HG03521 (cell line): ENCODE results near the gene KASH5.
"Not testable (repeated sequence)": the region's sequence is repeated elsewhere in the genome, so short reads cannot be mapped to it uniquely, and the experiment has no call there.

Experiments used
- ATAC-seq: cut with Tn5 transposase; IDR thresholded peaks from one replicate; pipeline ENCODE4 v1.9.1; 2021; ENCODE audit warnings: mild to moderate bottlenecking, moderate library complexity; ENCODE audit not compliant: unreplicated experiment

KASH5 gene

DNA sequence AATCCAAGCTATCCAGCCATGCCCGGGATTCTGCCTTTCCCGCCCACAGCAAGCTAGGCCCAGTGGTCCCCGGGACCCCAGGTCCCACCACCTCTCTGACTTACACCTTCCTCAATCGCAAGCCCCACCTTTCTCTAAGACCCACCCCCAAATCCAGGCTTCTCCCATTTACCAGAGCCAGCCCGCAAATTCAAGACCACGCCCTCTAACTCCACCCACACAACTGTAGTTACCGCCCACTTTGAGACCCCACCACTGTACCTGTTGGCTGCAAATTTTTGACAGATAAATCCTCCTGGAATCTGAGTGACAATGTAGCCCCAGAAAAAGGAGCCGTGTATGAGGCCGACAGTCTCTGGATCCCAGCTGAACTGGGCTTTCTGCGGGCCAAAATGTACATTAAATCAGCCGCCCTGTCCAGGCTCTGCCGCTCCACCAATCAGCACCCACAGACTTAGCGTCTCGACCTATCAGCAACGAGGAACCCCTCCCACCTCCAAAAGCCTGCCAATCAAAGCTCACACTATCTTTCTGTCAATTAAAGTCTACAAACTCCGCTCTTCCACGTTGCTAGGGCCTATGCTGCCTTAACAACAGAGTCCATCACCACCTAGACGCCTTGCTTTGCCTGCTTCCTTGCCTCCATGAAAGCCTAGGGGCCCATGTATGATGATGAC is 47.0 kb downstream of the KASH5 start:
- no peak for ATAC-seq

- ATAC-seq: no peak
Measured at GRCh38 chr19:49435670-49436069, 47.6 kb downstream of the KASH5 start.

- ATAC-seq: no peak
Measured at GRCh38 chr19:49436381-49437017, 48.5 kb downstream of the KASH5 start.

DNA sequence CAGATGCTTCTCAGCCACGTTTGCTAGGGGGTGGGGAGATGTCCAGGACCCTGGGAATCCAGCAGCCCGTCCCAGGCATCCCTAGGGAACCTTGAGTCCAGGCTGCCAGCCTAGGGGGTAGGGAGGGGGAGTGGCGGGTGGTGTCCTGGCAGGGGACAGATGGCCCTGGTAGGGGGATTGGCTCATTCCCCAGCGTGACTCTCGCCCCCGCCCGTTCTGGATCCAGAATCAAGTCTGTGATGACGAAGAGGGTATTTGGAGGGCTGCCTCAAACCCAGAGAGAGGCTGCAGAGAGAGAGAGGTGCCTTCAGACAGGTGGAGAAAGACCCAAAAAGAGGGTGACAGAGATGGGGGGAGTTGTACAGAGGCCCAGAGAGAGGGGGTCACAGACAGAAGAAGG is 49.2 kb downstream of the KASH5 start:
- no peak for ATAC-seq

DNA sequence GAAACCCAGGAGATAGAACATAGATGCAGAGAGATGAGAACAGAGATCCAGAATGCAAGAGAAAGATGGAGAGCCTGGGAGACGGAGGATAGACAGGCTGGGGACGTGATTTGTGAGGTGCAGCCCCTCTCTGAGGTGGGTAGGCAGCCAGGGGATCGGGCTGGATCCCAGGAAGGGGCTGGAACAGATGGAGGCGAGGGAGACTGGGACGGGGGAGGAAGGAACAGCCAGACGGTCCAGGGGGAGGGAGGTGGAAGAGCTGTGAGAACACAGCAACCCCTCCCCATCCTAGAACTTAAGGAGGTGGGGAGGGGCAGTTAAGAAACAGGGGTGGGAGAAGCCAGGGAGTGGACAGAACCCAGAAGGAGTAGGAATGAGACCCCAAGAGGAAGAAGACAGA is 50.2 kb downstream of the KASH5 start:
- no peak for ATAC-seq

DNA sequence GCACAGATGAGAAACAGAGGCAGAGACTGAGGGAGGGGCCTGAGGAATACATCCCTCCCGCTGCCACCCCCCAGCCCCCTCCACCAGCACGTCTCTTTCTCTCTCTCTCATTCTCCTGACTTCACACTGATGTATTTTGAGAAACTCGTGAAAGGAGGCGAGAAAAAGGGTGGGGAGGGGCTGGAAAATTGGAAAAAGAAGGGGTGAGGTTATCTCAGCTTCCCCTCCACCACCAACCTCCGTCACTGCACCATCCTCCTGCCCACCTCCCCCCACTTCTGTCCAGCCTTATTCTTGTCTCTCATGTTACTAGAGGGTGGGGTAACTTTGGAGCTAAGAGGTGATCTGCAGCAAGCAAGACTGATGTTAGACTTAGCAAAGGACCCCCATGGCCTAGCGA is 51.8 kb downstream of the KASH5 start:
- ATAC-seq: no peak

- no peak for ATAC-seq
Measured at GRCh38 chr19:49440439-49441209, 52.6 kb downstream of the KASH5 start.

DNA sequence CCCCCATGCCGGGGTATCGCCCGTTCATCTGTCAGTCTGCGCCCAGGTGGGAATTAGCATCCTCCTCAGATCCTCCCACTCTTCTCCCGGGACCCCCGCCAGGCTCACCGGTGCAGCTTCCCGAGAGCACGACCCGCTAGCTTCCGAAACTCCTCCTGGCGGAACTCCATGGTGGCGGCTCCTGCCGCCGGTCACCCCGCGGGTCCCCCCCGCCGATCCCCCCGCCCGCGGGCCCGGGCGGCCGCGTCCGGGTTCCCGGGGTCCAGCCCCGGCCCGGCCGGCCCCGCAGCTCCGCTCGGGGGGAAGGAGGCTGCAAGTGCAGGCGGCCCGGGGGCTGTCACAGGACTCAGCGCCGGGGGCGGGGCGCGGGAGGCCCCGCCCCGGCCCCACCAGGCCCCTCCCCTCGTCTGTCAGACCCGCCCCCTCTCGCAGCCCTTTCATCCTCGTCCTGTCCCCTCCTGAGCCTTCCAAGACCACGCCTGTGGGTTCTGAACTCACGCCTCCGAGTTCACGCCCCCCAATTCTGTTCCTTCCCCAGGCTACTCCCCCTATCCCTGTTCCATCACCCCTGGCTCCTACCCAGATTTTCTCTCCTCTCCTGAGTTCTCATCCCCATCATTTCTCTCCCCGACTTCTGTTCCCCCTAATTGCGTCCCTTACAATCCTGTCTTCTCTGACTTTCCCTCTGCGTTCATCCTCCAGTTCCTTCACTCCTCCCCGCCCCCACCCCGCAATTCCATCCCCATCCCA is 53.3 kb downstream of the KASH5 start, which contains the start of gene SLC17A7:
Gene SLC17A7, minus strand, starts transcription at position 318 of the 750 bp plus-strand sequence. Its CDS starts 148 bp downstream, at position 170.
- ATAC-seq: no peak

GRCh38 chr19:49441960-49442350 is 53.9 kb downstream of the KASH5 start:
- no peak for ATAC-seq

DNA sequence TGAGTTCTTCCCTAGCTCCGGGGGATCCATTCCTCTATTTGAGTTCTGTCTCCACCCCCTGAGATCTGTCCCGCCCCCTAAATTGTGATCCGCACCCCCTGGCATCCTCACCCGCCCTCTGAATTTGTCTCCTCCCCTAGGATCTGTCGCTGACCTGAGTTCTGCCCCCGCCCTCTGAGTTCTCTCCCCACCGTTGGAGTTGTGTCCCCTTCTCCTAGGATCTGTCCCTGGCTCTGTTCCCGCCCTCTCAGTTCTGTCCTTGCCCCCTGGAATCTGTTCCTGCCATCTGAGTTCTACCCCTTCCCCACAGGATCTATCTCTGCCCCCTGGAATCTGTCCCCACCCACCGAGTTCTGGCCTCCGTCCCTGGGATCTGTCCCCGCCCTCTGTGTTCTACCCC is 54.3 kb downstream of the KASH5 start:
- no peak for ATAC-seq

- peak; percentile 14 for ATAC-seq
Measured at GRCh38 chr19:49442771-49443365, 54.8 kb downstream of the KASH5 start.

GRCh38 chr19:49443366-49444099 is 55.5 kb downstream of the KASH5 start:
- ATAC-seq: peak; percentile 74

GRCh38 chr19:49444100-49444700 is 56.2 kb downstream of the KASH5 start:
- not testable (repeated sequence) for ATAC-seq

DNA sequence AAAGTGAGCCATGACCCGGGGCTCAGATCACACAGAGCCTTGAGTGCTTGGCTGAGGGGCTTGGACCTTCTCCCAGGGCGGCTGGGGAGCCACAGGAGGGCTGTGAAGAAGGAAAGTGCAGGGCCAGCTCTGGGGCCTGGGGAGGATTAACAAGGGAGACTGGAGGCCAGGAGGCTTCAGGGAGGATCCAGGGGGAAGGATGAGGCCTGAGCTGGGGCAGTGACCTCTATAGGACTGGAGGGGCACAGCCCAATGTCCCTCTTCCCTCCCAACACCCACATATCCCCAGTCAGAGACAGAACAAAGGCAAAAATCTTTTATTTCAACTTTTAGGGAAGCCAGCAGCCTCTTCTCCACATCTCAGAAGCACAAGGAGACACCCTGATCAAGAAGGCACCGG is 57.9 kb downstream of the KASH5 start:
- ATAC-seq: no peak

DNA sequence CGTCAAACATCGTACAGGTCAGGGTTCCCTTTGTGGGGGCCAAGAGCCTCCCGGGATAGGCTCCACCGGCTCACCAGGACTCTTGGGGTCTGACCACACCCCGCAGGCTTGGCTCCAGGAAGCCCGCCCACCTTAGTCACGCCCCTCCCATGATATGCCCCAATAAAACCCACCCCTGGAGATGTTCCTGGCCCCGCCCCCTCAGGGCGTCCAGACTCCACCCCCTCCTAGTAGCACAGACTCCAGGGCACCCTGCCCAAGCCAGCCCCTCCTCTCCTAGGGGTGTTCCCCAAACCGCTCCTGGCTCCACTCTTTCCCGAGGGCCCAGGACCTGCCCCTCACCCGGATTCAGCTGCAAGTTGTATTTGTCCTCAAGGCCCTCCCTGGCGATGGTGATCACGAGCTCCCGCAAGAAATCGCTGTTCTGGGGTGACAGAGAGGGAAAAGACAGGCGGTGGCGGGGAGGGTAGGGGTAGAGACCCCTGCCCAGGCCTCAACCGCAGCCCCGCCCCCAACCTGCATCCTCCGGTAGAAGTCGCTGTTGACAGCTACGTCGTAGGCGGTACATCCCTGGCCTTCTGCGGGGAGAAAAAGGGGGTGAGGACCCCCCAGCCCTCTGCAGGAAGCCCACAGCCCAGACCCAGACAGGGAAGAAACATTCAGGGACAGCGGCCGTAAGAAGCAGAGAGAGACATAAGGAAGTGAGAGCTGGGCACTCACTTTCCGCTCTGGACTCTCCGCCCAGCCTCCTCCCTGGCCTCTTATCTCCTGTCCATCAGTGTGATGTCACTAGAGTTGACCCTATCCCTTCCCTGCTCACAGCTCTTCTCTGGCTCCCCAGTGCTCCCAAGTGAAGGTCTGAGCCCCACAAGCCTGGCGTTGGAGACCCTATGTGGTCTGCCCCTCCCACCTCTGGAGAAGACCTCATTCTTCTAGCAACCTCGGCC is 59.7 kb downstream of the KASH5 start:
- no peak for ATAC-seq

DNA sequence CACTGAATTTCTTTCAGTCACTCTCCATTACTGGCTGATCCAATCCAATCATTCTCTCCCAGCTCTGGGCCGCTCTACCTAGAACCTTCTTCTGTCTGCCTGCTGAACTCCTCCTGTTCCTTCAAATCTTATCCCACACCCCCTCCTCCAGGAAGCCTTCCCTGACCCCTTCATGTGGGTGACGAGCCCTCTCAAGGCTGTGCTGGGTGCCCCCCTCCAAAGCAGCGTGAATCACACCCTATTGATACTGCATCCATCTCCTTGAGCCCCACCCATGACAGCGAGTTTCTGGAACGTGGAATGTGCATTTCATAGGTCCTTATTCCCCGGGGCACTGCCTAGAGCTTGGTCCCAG is 60.4 kb downstream of the KASH5 start:
- ATAC-seq: no peak

GRCh38 chr19:49450405-49450804 is 62.4 kb downstream of the KASH5 start:
- no peak for ATAC-seq

DNA sequence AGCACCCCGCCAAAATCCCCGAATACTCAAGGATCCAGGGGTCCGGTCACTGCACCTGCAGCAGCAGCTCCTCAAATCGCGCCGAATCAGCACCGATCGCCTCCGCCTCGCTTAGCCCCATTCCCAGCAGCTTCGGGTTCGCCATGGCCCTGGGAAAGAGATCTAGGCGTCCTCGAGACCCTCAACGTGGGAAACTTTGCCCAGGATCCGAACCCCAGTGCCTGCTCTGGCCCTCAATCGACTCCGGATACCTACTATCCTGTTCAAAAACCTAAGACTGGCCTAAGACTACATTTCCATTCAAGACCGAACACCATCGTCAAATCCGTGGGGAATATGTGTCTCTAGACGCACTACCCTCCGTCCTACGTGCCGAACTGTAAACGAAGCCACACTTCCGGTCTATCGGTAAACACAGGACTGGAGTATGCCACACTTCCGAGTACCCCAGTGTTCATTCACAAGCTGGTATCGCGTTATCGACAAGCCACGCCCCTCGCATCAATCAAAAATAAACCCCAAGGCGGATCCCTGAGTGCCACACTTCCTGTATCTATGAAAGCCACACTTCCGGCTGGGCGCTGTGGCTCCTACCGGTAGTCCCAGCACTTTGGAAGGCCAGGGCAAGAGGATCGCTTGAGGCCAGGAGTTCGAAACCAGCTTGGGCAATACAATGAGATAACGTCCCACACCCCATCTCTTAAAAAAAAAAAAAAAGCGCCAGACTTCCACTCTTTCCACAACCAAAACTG is 63.6 kb downstream of the KASH5 start, which contains the start of gene PIH1D1:
Gene PIH1D1, minus strand, starts transcription at position 385 of the 752 bp plus-strand sequence. Its CDS starts 240 bp downstream, at position 145.
- ATAC-seq: peak; percentile 50
